ENCODE results near the gene CBX4. TPM values are rescaled to one million over a fixed set of nuclear protein-coding genes. Genes with fewer than 3 reads are reported as not detected.

Gene CBX4
- total and polyA plus RNA-seq, 10 of the 15 experiments (the other 5 are each of a cell fraction or from before 2014, with no cell fraction given) = 0.69 to 24.6 (median 4.2) TPM

DNA sequence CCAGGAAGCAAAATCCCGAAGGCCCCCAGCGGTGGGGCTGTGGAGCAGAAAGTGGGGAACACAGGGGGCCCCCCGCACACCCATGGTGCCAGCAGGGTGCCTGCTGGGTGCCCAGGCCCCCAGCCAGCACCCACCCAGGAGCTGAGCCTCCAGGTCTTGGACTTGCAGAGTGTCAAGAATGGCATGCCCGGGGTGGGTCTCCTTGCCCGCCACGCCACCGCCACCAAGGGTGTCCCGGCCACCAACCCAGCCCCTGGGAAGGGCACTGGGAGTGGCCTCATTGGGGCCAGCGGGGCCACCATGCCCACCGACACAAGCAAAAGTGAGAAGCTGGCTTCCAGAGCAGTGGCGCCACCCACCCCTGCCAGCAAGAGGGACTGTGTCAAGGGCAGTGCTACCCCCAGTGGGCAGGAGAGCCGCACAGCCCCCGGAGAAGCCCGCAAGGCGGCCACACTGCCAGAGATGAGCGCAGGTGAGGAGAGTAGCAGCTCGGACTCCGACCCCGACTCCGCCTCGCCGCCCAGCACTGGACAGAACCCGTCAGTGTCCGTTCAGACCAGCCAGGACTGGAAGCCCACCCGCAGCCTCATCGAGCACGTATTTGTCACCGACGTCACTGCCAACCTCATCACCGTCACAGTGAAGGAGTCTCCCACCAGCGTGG, 54.8 kb downstream of the CBX4 start (continued):
- TF ChIP-seq, protein P1, sequence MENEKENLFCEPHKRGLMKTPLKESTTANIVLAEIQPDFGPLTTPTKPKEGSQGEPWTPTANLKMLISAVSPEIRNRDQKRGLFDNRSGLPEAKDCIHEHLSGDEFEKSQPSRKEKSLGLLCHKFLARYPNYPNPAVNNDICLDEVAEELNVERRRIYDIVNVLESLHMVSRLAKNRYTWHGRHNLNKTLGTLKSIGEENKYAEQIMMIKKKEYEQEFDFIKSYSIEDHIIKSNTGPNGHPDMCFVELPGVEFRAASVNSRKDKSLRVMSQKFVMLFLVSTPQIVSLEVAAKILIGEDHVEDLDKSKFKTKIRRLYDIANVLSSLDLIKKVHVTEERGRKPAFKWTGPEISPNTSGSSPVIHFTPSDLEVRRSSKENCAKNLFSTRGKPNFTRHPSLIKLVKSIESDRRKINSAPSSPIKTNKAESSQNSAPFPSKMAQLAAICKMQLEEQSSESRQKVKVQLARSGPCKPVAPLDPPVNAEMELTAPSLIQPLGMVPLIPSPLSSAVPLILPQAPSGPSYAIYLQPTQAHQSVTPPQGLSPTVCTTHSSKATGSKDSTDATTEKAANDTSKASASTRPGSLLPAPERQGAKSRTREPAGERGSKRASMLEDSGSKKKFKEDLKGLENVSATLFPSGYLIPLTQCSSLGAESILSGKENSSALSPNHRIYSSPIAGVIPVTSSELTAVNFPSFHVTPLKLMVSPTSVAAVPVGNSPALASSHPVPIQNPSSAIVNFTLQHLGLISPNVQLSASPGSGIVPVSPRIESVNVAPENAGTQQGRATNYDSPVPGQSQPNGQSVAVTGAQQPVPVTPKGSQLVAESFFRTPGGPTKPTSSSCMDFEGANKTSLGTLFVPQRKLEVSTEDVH (IDR thresholded peaks at IDR 0.05; ENCODE audit: low read depth, partially characterized antibody) = no peak

DNA sequence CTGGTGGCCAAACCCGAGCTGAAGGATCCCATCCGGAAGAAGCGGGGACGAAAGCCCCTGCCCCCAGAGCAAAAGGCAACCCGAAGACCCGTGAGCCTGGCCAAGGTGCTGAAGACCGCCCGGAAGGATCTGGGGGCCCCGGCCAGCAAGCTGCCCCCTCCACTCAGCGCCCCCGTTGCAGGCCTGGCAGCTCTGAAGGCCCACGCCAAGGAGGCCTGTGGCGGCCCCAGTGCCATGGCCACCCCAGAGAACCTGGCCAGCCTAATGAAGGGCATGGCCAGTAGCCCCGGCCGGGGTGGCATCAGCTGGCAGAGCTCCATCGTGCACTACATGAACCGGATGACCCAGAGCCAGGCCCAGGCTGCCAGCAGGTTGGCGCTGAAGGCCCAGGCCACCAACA, 55.3 kb downstream of the CBX4 start:
- intact Hi-C loops (cut with micrococcal nuclease; ENCODE audit: unreplicated experiment) = no loop called here
- ATAC-seq = no peak
- Histone ChIP-seq H3K4me2 (ENCODE audit: control insufficient read depth, insufficient read depth) (no peak overlapping the region), H3K4me3 (no peak overlapping the region), H3K36me3 (ENCODE audit: control insufficient read depth in 2 of 2, insufficient read depth in 2 of 2, low read length in 1 of 2) (no peaks in the 10 kb centered on the region), H3K27me3 (replicated peaks in 1 of 2; ENCODE audit: control insufficient read depth in 2 of 2, insufficient read depth in 2 of 2, low read length in 1 of 2) (peaks cover 0 to 3% of the 10 kb centered on the region in 2 experiments; a peak in 1 of 4 replicates), H3K27ac (ENCODE audit: control insufficient read depth, insufficient read depth) (no peak overlapping the region), H3K9ac (ENCODE audit: control insufficient read depth, insufficient read depth, low read length) (no peak overlapping the region), H4K20me1 (ENCODE audit: control insufficient read depth, insufficient read depth) (no peaks in the 10 kb centered on the region), H2AFZ (ENCODE audit: control insufficient read depth, low read depth, low read length) (no peak overlapping the region), H3K79me2 (ENCODE audit: control insufficient read depth, insufficient read depth, low read length) (no peaks in the 10 kb centered on the region), H3K9me3 (replicated peaks; ENCODE audit: control insufficient read depth, insufficient read depth, low read length) (no peaks in the 10 kb centered on the region), H3K4me1 (ENCODE audit: control insufficient read depth, insufficient read depth, low read length) (peaks cover 6% of the 10 kb centered on the region)
- ChIA-PET CTCF (no interaction called here), RAD21 (ENCODE audit: unreplicated experiment) (no interaction called here), SMC1A (ENCODE audit: uncharacterized antibody, unreplicated experiment) (no interaction called here), POLR2A (no interaction called here)
- DNase-seq (ENCODE audit: low read depth, low spot score) = no peak
- in situ Hi-C loops (cut with MboI) = no loop called here
- no TSS peak for BruUV-seq (replicated peaks)
- no peak for FAIRE-seq
- TF ChIP-seq BRCA1 (IDR thresholded peaks at IDR 0.05; ENCODE audit: low read depth, low read length) = no peak
- no peak for TF ChIP-seq NR2C2 (IDR thresholded peaks at IDR 0.05; ENCODE audit: borderline replicate concordance, control insufficient read depth, insufficient read length, low read depth)
- TF ChIP-seq EGR1 (IDR thresholded peaks at IDR 0.05; ENCODE audit: borderline replicate concordance in 1 of 2, low read depth in 2 of 2, low read length in 2 of 2) = no peak
- no peak for TF ChIP-seq FOS (IDR thresholded peaks at IDR 0.05; ENCODE audit: borderline replicate concordance, extremely low read depth, insufficient read length)
- 64% methylated on average over 13 of the region's 18 CpGs for WGBS (ENCODE audit: insufficient coverage, insufficient replicate concordance, low lambda C conversion rate, missing lambda C conversion rate)

Other genes starting within 250 kb of the CBX4 start
- not detected in 2 replicates for gene RBFOX3, start 228.4 kb downstream of the CBX4 start, total RNA-seq (2014; rRNA removed)
- not detected in 2 replicates for gene RBFOX3, start 228.4 kb downstream of the CBX4 start, total RNA-seq (2014; rRNA removed; fragmentation: Illumina TruSeq; extraction: Trizol)
- gene RBFOX3, start 228.4 kb downstream of the CBX4 start, total RNA-seq (2021) = not detected in 2 replicates
- 0.04 and 0.10 TPM in 2 replicates for gene RBFOX3, start 228.4 kb downstream of the CBX4 start, polyA plus RNA-seq (2011; rRNA removed)
- not detected in 2 replicates for gene RBFOX3, start 228.4 kb downstream of the CBX4 start, polyA plus RNA-seq (2014; fragmentation: Illumina TruSeq; extraction: Trizol)
- gene RBFOX3, start 228.4 kb downstream of the CBX4 start, polyA plus RNA-seq (2014; fragmentation: Nextera tagmentation; extraction: Ambion mirVana) = not detected
- not detected in 2 replicates for gene RBFOX3, start 228.4 kb downstream of the CBX4 start, polyA plus RNA-seq (2014; rRNA removed)
- under 1 TPM; 0.11 to 0.19 TPM for gene RBFOX3, start 228.4 kb downstream of the CBX4 start, polyA plus RNA-seq (2016; fragmentation: Nextera tagmentation; extraction: Ambion mirVana)
- 0.16 and 0.17 TPM in 2 replicates for gene ENPP7, start 108.5 kb downstream of the CBX4 start, total RNA-seq (2014; rRNA removed)
- gene ENPP7, start 108.5 kb downstream of the CBX4 start, total RNA-seq (2014; rRNA removed; fragmentation: Illumina TruSeq; extraction: Trizol) = 0.18 TPM in 1 of 2 replicates, not detected in the other
- 0.21 and 0.41 TPM in 2 replicates for gene ENPP7, start 108.5 kb downstream of the CBX4 start, total RNA-seq (2021)
- 0.10 and 0.30 TPM in 2 replicates for gene ENPP7, start 108.5 kb downstream of the CBX4 start, polyA plus RNA-seq (2011; rRNA removed)
- gene ENPP7, start 108.5 kb downstream of the CBX4 start, polyA plus RNA-seq (2014; fragmentation: Illumina TruSeq; extraction: Trizol) = 0.06 TPM in 1 of 2 replicates, not detected in the other
- gene ENPP7, start 108.5 kb downstream of the CBX4 start, polyA plus RNA-seq (2014; fragmentation: Nextera tagmentation; extraction: Ambion mirVana) = under 1 TPM in 1 of 2 experiments, not detected in 1; 0.04 TPM
- gene ENPP7, start 108.5 kb downstream of the CBX4 start, polyA plus RNA-seq (2014; rRNA removed) = 0.18 and 0.30 TPM in 2 replicates
- gene ENPP7, start 108.5 kb downstream of the CBX4 start, polyA plus RNA-seq (2016; fragmentation: Nextera tagmentation; extraction: Ambion mirVana) = under 1 TPM; 0.13 to 0.21 TPM
- gene CBX2, start 61.3 kb downstream of the CBX4 start, total RNA-seq (2014; rRNA removed) = 4.1 and 5.9 TPM in 2 replicates
- 3.4 and 3.5 TPM in 2 replicates for gene CBX2, start 61.3 kb downstream of the CBX4 start, total RNA-seq (2014; rRNA removed; fragmentation: Illumina TruSeq; extraction: Trizol)
- 7.5 and 8.5 TPM in 2 replicates for gene CBX2, start 61.3 kb downstream of the CBX4 start, total RNA-seq (2021)
- 1.9 and 3.7 TPM in 2 replicates for gene CBX2, start 61.3 kb downstream of the CBX4 start, polyA plus RNA-seq (2011; rRNA removed)
- 1.0 and 3.1 TPM in 2 replicates for gene CBX2, start 61.3 kb downstream of the CBX4 start, polyA plus RNA-seq (2014; fragmentation: Illumina TruSeq; extraction: Trizol)
- gene CBX2, start 61.3 kb downstream of the CBX4 start, polyA plus RNA-seq (2014; fragmentation: Nextera tagmentation; extraction: Ambion mirVana) = under 1 TPM; 0.35 to 0.44 TPM
- gene CBX2, start 61.3 kb downstream of the CBX4 start, polyA plus RNA-seq (2014; rRNA removed) = 4.7 and 6.2 TPM in 2 replicates
- gene CBX2, start 61.3 kb downstream of the CBX4 start, polyA plus RNA-seq (2016; fragmentation: Nextera tagmentation; extraction: Ambion mirVana) = 1 to 10 TPM; 5.8 to 6.5 TPM
- 1.6 and 1.9 TPM in 2 replicates for gene CBX8, start 42.4 kb downstream of the CBX4 start, total RNA-seq (2014; rRNA removed)
- 1.5 and 1.9 TPM in 2 replicates for gene CBX8, start 42.4 kb downstream of the CBX4 start, total RNA-seq (2014; rRNA removed; fragmentation: Illumina TruSeq; extraction: Trizol)
- 6.3 and 6.7 TPM in 2 replicates for gene CBX8, start 42.4 kb downstream of the CBX4 start, total RNA-seq (2021)
- 0.35 and 0.64 TPM in 2 replicates for gene CBX8, start 42.4 kb downstream of the CBX4 start, polyA plus RNA-seq (2011; rRNA removed)
- 0.57 and 1.2 TPM in 2 replicates for gene CBX8, start 42.4 kb downstream of the CBX4 start, polyA plus RNA-seq (2014; fragmentation: Illumina TruSeq; extraction: Trizol)
- under 1 TPM; 0.03 to 0.16 TPM for gene CBX8, start 42.4 kb downstream of the CBX4 start, polyA plus RNA-seq (2014; fragmentation: Nextera tagmentation; extraction: Ambion mirVana)
- 1.9 and 2.1 TPM in 2 replicates for gene CBX8, start 42.4 kb downstream of the CBX4 start, polyA plus RNA-seq (2014; rRNA removed)
- gene CBX8, start 42.4 kb downstream of the CBX4 start, polyA plus RNA-seq (2016; fragmentation: Nextera tagmentation; extraction: Ambion mirVana) = 1 to 10 TPM; 2.1 to 3.4 TPM
- gene TBC1D16, start 196.4 kb upstream of the CBX4 start, total RNA-seq (2014; rRNA removed) = 0.05 and 0.06 TPM in 2 replicates
- gene TBC1D16, start 196.4 kb upstream of the CBX4 start, total RNA-seq (2014; rRNA removed; fragmentation: Illumina TruSeq; extraction: Trizol) = 0.04 TPM in 1 of 2 replicates, not detected in the other
- 0.10 and 0.13 TPM in 2 replicates for gene TBC1D16, start 196.4 kb upstream of the CBX4 start, total RNA-seq (2021)
- 0.06 and 0.11 TPM in 2 replicates for gene TBC1D16, start 196.4 kb upstream of the CBX4 start, polyA plus RNA-seq (2011; rRNA removed)
- gene TBC1D16, start 196.4 kb upstream of the CBX4 start, polyA plus RNA-seq (2014; fragmentation: Illumina TruSeq; extraction: Trizol) = not detected in 2 replicates
- not detected for gene TBC1D16, start 196.4 kb upstream of the CBX4 start, polyA plus RNA-seq (2014; fragmentation: Nextera tagmentation; extraction: Ambion mirVana)
- gene TBC1D16, start 196.4 kb upstream of the CBX4 start, polyA plus RNA-seq (2014; rRNA removed) = 0.01 TPM in 2 replicates
- gene TBC1D16, start 196.4 kb upstream of the CBX4 start, polyA plus RNA-seq (2016; fragmentation: Nextera tagmentation; extraction: Ambion mirVana) = under 1 TPM; 0.05 to 0.13 TPM
- 0.06 TPM in 1 of 2 replicates, not detected in the other for gene CCDC40, start 197.2 kb upstream of the CBX4 start, total RNA-seq (2014; rRNA removed)
- gene CCDC40, start 197.2 kb upstream of the CBX4 start, total RNA-seq (2014; rRNA removed; fragmentation: Illumina TruSeq; extraction: Trizol) = not detected in 2 replicates
- gene CCDC40, start 197.2 kb upstream of the CBX4 start, total RNA-seq (2021) = not detected in 2 replicates
- 0.10 TPM in 1 of 2 replicates, not detected in the other for gene CCDC40, start 197.2 kb upstream of the CBX4 start, polyA plus RNA-seq (2011; rRNA removed)
- gene CCDC40, start 197.2 kb upstream of the CBX4 start, polyA plus RNA-seq (2014; fragmentation: Illumina TruSeq; extraction: Trizol) = not detected in 2 replicates
- not detected for gene CCDC40, start 197.2 kb upstream of the CBX4 start, polyA plus RNA-seq (2014; fragmentation: Nextera tagmentation; extraction: Ambion mirVana)
- gene CCDC40, start 197.2 kb upstream of the CBX4 start, polyA plus RNA-seq (2014; rRNA removed) = not detected in 2 replicates
- not detected for gene CCDC40, start 197.2 kb upstream of the CBX4 start, polyA plus RNA-seq (2016; fragmentation: Nextera tagmentation; extraction: Ambion mirVana)